HCEC 1CT (cell line): ENCODE measurements around the gene XAF1.
"Not testable (repeated sequence)": the region's sequence is repeated elsewhere in the genome, so short reads cannot be mapped to it uniquely, and the experiment has no call there.

Experiments
- DNase-seq: peaks from one replicate; pipeline ENCODE4 v3.0.0-alpha.2; 2017

XAF1 gene, protein sequence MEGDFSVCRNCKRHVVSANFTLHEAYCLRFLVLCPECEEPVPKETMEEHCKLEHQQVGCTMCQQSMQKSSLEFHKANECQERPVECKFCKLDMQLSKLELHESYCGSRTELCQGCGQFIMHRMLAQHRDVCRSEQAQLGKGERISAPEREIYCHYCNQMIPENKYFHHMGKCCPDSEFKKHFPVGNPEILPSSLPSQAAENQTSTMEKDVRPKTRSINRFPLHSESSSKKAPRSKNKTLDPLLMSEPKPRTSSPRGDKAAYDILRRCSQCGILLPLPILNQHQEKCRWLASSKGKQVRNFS

DNA sequence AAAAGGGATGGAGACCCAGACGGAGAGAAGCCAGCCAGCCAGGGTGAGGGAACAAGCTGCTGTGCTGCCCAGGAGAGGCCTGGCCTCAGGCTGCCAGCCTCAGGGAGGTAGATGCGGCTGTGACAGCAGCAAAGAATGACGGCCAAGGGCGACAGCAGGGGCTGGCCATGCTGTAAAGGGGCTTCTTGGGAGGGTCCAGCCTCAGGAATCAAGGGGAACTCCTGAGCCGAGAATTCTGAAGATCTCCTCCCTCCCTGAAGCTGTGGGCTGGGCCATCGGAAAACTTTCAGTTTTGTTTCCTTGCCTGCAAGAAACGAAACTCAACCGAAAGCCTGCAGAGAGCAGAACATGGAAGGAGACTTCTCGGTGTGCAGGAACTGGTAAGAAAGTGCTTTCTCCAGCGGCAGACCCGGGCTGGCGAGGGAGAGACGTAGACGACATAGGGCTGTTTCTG, at the start of gene XAF1:
Gene XAF1, plus strand, starts transcription at position 316 of the 454 bp plus-strand sequence. Its CDS starts 33 bp downstream, at position 349.
- DNase-seq: peak; percentile 4

DNA sequence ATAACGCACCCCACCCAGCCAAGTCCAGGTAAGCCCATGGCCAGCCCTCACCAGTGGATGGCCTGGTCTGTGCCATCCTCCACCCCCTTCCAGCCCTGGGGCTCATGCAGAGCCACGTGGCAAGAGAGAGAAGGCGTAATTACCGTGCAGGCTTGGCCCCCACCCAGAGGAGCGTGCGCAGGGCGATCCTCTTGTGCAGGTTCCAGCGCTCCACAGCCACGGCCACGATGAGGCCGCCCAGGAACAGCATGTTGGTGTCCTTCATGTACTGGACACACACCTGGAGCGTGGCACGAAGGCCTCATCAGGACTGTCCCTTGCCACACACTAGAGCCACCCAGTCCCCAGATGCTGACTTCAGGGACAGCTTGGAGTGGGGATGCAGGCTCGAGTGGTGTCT, 49.3 kb upstream of the XAF1 start:
- no peak for DNase-seq

DNA sequence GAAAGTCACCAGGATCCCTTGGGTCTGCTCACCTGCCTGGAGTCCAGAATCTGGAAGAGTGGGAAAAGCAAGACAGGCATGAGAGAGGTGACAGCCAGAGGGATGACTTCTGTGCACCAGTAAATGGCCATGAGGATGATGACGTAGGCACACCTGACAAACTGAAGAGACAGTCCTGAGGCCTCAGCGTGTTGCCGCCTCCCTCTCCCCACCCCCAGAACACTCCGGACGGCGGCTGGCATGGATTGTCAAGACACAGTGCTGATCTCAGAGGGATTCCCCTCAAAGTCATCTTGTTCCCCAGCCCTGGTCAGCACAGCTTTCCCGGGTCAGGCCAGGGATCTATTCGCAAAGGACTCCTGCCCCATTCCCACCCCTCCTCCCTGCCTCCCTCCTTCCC, 48.9 kb upstream of the XAF1 start:
- DNase-seq: no peak

DNA sequence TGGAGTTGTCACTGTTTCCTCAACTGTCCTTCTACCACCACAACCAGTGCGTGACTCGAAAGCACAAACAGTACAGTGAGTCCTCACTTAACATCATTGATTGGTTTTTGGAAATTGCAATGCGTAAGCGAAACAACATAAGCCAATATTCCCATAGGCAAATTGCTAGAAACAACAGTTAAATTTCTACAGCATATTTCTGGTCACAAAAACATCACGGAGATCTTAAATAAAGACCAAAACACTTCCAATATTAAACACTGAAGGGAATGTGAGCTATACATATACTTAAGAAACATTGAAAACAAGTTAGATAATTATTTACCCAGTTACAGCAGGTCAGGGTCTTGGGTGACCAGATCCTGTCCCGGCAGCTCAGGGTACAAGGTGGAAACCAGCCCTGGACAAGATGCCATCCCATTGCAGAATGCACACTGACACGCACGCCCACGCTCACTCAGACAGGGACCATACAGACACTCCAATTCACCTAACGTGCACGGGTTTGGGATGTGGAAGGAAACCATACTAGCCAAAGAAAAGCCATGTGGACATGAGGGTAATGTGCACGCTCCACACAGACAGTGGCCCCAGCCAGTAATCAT, 47.4 kb upstream of the XAF1 start:
- no peak for DNase-seq

DNA sequence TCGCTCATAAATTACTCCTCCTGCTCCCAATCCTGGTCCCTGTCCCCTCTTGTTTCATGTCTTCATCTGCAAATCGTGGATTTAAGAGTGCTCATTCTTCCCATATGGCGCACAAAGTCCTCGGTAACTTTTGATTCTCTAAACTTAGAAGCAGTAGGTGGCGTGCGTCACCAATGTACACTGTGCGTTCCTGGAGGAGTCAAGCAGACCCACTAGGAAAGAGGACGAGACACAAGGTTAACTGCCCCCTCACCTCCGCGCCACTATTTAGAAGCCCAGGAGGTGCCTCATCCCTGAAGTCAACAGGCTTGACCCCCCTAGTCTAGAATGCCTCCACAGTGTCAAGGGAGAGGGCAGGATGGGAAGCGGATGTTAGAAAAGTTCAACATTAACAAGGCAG, 45.5 kb upstream of the XAF1 start:
- peak; percentile 10 for DNase-seq

DNA sequence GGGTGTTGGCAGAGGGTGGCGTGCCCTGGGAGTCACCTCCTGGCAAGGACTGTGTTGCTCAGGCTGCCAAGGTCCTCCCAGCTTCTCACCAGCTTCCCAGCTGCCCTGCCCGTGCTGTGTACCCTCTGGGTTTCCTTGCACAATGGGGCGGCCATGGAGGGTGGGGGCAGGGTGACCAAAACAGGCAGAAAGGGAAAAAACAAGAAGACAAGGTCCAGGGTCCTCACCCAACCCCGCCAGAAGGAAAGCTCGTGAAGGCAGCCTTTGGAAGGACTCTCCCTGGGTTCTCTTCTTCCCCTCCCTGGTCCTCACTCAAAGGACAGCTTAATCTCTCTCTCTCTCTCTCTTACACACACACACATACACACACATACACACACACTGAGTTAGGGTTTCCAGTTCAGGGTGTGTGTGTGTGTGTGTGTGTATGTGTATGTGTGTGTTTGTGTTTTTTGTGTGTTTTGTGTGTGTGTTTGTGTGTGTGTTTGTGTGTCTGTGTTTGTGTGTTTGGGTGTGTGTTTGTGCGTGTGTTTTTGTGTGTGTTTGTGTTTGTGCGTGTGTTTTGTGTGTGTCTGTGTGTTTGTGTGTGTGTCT, 44.7 kb upstream of the XAF1 start:
- no peak for DNase-seq

DNA sequence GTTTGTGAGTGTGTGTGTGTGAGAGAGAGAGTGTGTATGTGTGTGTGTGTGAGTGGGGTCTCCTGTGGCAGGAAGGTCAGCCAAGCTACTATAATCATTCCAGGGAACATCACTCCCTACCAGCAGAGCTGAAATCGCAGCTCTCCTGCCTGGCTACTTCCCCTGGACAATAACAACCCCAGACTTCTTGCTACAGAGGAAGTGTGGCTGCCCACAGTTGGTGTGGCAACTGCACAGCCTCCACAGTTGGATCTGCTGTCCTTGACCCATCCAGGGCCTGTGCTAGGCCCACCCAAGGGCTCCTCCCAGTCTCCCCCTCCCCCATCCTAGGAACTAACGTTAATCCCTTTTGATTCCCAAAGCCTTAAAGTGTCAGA, 44.2 kb upstream of the XAF1 start:
- no peak for DNase-seq

DNA sequence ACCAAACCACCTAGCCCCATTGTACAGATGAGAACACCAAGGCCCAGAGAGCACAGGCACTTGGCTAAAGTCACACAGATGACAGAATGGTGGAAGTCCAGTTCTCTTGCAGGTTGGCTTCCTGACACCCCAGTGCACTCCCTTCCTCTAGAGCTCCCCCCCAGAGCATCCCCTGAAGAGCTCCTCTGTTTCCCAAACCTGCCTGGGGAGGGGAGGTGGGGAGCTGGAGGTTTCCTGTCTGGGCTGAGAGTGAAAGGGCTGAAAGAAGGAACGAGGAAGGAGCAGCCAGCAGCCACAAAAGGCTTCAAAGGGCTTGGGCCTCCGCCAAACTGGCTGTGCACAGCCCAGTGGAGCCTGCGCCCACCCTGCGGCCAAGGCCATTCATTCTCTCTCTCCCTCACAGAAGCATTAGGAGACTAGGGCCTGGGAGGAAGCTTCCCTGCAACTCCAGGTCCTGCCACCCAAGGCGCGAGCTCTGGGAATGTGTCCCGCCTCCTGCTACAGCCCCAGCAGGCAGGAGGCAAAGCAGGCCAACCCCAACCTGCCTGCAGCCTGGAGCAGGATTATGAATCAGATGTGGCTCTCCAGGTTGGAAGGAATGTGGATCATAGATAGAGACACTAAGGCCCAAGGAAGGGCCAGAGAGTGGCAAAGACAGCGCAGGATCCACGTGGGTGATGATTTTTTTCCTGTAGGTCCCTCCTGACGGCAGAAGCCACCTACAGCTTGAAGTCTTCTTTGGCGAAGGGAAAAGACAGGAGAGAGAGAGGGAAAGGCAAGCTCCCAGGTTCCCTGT, 43.6 kb upstream of the XAF1 start:
- DNase-seq: no peak

DNA sequence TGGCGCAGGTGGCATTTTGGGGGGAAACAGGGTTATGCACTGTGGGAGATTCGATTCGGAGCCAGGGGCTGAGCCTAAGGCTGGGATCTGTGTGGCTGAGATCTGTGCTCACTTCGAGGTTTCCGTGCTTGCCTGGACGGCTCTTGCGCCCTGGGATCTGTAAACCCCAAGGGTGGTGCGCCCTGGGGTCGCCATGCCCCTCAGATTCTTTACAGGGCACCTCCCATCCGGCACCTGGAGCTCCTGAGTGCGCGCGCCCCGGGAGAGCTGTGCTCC, 43.1 kb upstream of the XAF1 start:
- DNase-seq: no peak

DNA sequence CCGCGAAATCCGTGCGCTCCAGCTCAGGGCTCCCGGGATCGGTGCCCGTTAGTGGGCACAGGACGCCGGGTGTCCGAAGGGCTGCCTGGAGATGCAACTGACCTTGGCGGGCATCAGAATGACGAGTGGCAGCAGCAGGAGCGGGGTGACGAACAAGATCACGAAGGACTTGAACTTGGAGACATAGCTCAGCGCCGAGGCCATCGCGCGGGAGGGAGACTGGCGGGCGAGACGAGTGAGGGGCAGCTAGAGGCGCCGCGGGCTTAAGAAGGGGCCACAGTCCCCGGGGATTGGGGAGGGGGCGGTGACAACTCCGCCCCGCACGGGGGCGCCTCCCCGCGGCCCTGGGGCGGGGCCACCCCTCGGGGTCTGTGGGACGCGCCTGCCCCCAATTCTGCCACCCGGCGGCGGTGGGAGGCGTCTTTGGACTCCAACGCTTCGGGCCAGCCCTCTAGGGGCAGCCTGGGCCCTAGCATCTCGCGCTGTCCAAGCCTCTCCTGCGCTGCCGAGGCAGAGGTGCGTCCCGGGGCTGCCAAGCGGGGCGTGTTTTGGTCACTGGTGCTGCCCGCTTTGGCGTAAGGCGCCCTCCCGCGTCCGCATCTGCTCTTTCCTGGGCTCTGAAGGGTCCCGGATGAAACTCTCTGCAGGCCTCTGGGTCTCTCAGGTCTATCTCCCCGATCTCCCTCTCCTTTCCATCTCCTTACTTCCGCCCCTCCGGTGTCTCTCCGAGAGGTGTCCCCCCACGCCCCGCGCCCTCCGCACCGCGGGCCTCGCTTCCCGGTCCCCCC, 42.5 kb upstream of the XAF1 start, which contains the start of gene SLC13A5:
Gene SLC13A5, minus strand, starts transcription at position 240 of the 788 bp plus-strand sequence. Its CDS starts 36 bp downstream, at position 204.
- DNase-seq: peak; percentile 5

DNA sequence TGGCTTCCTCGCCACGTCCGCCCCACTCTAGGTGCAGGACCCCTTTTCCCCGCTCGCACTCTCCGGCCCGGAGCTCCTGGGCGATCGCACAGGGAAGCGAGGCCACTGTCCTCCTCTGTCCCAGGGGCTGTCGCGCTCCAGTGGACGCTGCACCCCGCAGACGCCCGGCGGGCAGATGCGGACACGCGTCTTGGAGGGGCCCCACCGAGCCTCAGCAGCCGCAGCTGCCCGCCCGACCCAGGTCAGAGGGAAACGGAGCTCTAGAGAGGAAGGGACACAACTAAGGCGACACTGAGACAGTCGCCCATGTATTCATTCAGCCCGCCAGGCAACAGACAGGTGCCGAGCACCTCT, 42.0 kb upstream of the XAF1 start:
- no peak for DNase-seq

DNA sequence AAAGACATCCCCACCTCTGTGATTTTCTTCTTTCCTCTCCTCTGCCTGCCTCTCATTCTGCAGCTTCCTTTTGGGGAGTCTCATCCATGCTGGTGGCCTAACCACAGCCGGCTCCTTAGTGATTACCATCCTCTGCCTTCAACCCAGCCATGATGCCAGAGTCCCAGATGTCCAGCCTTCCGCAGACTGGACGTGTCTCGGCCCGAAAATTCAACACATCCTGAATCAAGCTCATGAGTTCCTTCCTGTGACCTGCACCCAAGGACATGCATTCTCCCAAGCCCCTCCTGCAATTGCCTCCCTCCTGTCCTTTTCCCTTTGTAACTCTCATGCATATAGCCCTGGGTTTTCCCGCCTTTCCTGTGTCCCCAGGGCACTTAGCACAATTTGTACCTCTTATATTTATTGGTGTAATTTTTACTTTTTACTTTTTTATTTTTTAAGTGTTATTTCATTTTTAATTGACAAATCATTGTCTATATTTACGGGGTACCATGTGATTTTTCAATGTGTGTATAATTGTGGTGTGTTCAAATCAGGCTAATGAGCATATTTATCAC, 41.5 kb upstream of the XAF1 start:
- DNase-seq: no peak

DNA sequence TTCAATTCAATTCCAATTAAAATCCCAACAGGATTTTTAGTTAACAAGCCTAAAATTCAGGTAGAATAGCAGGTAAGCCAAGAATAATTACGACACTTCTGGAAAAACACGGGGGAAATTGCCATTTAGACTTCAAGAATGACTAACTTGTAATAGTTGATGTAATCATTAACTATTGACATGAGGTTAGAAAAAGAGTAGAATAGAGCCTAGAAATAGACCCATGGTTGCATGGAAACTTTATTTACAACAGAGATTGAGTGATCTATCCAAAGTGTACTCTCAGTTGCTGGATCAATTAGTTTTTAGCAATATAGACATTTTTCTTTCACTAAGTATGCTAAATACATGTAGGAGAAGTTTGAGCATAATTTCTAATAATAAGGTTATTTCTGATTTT, 39.1 kb upstream of the XAF1 start:
- no peak for DNase-seq

DNA sequence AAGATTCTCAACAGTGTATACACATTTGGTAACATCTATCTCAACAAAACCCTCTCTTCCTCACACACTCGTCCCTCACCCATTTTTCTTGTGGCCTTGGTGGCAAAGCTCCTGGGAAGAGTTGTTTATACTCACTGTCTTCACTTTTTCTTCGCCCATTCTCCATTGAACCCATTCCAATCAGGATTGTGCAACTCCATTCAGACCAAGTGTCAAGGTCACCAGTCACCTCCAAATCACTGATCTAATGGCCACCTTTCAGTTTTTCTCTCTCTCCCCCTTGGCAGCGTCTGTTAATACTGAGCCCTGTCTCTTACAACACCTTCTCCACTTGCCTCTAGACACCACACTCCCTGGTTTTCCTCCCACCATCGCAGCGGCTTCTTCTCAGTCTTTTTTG, 34.1 kb upstream of the XAF1 start:
- DNase-seq: no peak

DNA sequence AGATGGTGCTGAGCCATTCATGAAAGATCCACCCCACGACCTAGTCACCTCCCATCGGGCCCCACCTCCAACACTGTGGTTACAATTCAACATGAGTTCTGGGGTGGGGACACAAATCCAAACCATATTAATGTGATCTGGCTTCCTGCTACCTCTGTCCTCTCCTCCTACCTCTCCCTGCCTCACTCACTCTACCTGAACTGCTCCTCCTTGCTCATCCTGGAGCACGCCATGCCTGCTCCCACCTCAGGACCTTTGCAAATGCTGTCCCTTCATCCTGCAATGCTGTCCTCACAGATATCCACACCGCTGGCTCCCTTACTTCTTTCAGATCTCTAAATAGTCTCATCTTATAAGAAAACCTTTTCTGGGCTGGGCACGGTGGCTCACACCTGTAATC, 31.8 kb upstream of the XAF1 start:
- DNase-seq: no peak

DNA sequence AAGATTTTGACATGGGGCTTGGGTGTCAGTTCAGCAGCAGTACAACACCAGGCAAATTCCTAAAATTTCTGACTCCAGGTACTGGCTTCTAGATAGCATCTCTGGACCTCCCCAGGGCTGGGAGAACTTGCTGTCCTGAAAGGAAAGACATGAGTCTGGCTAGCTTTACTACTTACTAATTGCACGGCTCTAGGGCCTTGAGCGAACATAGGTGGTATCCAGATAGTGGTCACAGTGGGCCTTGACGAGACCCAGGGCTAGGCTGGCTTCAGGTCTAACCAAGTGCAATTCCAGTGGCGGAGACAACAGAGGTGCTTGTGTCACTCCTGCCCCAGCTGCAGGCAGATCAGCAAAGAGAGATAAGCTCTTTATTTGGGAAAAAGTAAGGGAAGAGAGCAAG, 26.3 kb upstream of the XAF1 start:
- DNase-seq: no peak

DNA sequence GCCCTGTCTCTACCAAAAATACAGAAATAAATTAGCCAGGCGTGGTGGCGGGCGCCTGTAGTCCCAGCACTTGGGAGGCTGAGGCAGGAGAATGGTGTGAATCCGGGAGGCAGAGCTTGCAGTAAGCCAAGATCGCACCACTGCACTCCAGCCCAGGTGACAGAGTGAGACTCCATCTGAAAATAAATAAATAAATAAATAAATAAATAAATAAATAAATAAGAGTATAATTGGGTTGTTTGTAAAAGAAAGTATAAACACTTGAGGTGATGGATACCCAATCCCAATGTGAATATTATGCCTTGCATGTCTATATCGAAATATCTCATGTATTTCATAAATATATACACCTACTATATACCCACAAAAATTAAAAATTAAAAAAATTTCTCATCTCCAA, 9.2 kb upstream of the XAF1 start:
- DNase-seq: not testable (repeated sequence)

DNA sequence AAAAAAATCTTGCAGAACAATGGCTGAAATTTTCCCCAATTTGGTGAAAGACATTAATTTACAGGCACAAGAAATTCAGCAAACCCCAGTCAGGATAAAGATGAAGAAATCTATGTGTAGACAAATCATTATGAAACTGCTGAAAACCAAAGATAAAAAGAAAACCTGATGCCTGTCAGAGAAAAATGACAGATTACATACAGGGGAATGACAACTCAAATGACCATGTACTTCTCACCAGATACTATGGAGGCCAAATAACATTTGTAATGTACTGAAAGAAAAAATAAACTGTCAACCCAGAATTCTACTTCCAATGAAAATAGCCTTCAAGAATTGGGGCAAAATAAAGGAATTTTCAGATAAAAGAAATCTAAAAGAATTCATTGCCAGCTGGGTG, 7.2 kb upstream of the XAF1 start:
- DNase-seq: no peak

DNA sequence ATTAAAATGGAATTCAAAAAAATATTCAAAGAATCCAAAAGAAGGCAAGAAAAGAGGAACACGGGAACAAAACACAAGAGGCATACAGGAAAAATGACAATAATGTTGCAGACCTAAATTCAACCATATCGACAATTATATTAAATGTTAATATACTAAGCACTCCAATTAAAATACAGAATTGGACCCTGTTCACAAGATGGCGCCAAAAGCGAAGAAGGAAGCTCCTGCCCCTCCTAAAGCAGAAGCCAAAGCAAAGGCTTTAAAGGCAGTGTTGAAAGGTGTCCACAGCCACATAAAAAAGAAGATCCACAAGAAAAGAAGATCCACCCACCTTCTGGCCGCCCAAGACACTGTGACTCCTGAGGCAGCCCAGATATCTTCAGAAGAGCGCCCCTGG, 6.3 kb upstream of the XAF1 start:
- no peak for DNase-seq

DNA sequence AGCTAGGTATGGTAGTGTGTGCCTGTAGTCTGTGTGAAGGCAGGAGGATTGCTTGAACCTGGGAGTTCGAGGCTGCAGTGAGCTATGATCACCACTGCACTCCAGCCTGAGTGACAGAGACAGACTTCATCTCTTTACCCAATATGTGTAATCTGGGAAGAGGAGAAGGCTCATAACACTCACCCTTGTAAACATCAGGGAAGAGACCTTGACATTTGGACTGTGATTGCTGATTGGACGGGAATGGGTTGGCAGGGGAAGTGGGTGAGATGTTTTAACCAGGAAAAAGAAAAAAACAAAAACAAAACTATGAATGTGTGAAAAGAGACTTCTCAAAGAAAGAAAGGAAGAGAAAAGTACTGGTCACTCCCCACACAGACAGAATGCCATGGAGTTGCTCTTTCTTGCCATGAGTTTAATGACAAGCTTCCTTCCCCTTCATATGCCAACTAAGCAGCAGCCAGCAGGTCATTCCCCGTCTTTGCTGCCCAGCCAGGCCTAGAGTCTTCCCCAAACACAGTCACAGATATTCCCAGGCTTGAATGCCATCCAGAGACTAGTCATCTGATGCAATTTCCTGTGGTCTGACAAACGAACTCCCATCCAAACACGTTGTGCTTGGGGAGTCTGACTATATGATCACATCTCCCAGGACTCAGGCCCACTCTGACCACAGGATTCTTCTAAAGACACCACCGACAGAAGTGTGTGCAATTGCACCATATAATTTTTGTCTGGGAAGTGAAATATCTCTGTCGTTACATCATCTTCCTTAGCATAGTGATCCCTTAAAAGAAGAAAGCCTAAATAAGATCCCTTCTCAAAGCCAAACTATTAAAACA, 3.6 kb upstream of the XAF1 start:
- DNase-seq: peak; percentile 98

DNA sequence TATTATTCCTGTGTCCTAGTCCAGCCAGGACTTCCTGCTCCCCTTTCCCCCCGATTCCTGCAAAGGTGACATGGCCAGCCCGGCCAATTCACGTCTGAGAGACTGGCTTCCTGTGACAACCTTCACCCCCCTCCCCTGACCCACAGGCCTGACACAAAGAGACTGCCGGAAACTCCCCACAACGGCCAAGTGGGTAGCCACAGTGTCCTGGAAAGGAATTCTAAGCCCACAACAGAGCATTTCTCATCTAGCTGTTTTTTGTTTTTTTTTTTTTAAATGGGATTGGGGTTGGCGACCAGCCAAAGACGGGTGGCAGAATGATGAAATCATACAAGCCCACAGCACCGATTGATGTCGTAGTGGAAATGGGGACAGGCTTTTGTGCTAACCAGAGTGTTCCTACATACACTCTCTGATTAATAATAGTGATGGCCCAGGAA, 2.8 kb upstream of the XAF1 start:
- peak; percentile 73 for DNase-seq

DNA sequence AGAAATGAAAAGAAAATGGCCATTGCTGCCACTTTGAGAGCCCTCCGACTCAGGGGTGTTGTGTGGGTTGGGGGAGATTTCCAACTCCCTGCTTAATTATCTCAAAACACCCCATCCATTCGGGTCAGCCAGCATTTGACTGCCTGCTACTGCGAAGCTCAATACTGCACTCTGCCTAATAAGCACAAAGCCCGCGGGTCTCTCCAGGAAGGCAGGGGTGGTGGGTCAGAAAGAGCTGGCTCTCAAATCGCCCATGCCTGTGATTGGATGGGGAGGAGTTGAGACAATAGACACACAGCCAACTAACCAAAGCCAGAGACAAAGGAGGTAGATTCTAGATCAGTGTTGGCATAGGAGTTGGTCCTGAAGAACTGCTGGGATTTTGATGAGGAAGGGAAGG, 2.3 kb upstream of the XAF1 start:
- no peak for DNase-seq
